ENCODE results near the gene KCNK3.

DNA sequence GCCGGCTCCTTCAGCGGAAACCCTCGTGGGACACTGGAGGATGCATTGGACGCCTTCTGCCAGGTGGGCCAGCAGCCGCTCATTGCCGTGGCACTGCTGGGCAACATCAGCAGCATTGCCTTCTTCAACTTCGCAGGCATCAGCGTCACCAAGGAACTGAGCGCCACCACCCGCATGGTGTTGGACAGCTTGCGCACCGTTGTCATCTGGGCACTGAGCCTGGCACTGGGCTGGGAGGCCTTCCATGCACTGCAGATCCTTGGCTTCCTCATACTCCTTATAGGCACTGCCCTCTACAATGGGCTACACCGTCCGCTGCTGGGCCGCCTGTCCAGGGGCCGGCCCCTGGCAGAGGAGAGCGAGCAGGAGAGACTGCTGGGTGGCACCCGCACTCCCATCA, 85.6 kb downstream of the KCNK3 start:
- no peak for TF ChIP-seq EZH2phosphoT487 (IDR thresholded peaks at IDR 0.05; ENCODE audit: borderline replicate concordance, low read depth, low read length)
- TF ChIP-seq, protein P1, sequence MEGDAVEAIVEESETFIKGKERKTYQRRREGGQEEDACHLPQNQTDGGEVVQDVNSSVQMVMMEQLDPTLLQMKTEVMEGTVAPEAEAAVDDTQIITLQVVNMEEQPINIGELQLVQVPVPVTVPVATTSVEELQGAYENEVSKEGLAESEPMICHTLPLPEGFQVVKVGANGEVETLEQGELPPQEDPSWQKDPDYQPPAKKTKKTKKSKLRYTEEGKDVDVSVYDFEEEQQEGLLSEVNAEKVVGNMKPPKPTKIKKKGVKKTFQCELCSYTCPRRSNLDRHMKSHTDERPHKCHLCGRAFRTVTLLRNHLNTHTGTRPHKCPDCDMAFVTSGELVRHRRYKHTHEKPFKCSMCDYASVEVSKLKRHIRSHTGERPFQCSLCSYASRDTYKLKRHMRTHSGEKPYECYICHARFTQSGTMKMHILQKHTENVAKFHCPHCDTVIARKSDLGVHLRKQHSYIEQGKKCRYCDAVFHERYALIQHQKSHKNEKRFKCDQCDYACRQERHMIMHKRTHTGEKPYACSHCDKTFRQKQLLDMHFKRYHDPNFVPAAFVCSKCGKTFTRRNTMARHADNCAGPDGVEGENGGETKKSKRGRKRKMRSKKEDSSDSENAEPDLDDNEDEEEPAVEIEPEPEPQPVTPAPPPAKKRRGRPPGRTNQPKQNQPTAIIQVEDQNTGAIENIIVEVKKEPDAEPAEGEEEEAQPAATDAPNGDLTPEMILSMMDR (conservative IDR thresholded peaks at IDR 0.05; ENCODE audit: low read length), result no peak
